ENCODE results near the gene FAXDC2. TPM values are rescaled to one million over a fixed set of nuclear protein-coding genes. Genes with fewer than 3 reads are reported as not detected.

The FAXDC2 gene
- total and polyA plus RNA-seq, 2 of the 8 experiments (the other 6 are each of a cell fraction or from before 2014, with no cell fraction given) = 3.7 to 5.9 TPM

MicroRNAs within 50 kb of the gene (microRNA counts, 767-probe panel; counts per million panel counts)
- microRNA hsa-miR-378h = 879 counts per million, percentile 95 among the panel's probes with 10 or more counts

Small RNA genes lying within 50 kb of the gene (microRNA-seq; reads per million reads assigned to microRNA genes)
- gene MIR378H (ENCODE audit: borderline microRNAs expressed in 2 of 2, borderline number of aligned reads in 2 of 2, borderline replicate concordance in 1 of 2) = 0 to 0.23 reads per million in 2 experiments

Small RNA genes lying within 50 kb of the gene (small RNA-seq; reads per million reads assigned to genes)
- not detected for gene MIR378H (ENCODE audit: insufficient read depth)

Other genes with a start within 250 kb of the FAXDC2 start
- gene LARP1, start 95.2 kb downstream of the FAXDC2 start, total RNA-seq (2021; fragmentation: NEBNext Ultra II Directional; extraction: Animal tissue kit (Norgen Biotek cat#: 25700)) = 409 and 422 TPM in 2 replicates
- 106 and 156 TPM in 2 replicates for gene LARP1, start 95.2 kb downstream of the FAXDC2 start, polyA plus RNA-seq (2011; rRNA removed)
- 53.6 and 62.9 TPM in 2 replicates for gene CNOT8, start 8.0 kb upstream of the FAXDC2 start, total RNA-seq (2021; fragmentation: NEBNext Ultra II Directional; extraction: Animal tissue kit (Norgen Biotek cat#: 25700))
- gene CNOT8, start 8.0 kb upstream of the FAXDC2 start, polyA plus RNA-seq (2011; rRNA removed) = 36.4 and 37.6 TPM in 2 replicates
- gene GEMIN5, start 87.6 kb upstream of the FAXDC2 start, total RNA-seq (2021; fragmentation: NEBNext Ultra II Directional; extraction: Animal tissue kit (Norgen Biotek cat#: 25700)) = 46.1 and 47.0 TPM in 2 replicates
- 11.4 and 12.8 TPM in 2 replicates for gene GEMIN5, start 87.6 kb upstream of the FAXDC2 start, polyA plus RNA-seq (2011; rRNA removed)
- gene MRPL22, start 90.5 kb upstream of the FAXDC2 start, total RNA-seq (2021; fragmentation: NEBNext Ultra II Directional; extraction: Animal tissue kit (Norgen Biotek cat#: 25700)) = 65.6 and 71.2 TPM in 2 replicates
- 46.2 and 46.8 TPM in 2 replicates for gene MRPL22, start 90.5 kb upstream of the FAXDC2 start, polyA plus RNA-seq (2011; rRNA removed)
- gene KIF4B, start 163.2 kb upstream of the FAXDC2 start, total RNA-seq (2021; fragmentation: NEBNext Ultra II Directional; extraction: Animal tissue kit (Norgen Biotek cat#: 25700)) = 0.08 and 0.15 TPM in 2 replicates
- 0.02 TPM in 2 replicates for gene KIF4B, start 163.2 kb upstream of the FAXDC2 start, polyA plus RNA-seq (2011; rRNA removed)